NT2/D1 (cell line): ENCODE measurements around the gene GLS.

Experiments used
- YY1 ChIP-seq: IDR thresholded peaks from 2 replicates; pipeline ENCODE4 v1.6.1; 2011; ENCODE audit not compliant: insufficient read length, insufficient read depth
- ZNF274 ChIP-seq: IDR thresholded peaks from 2 replicates; pipeline ENCODE4 v1.6.1; 2011; ENCODE audit warnings: mild to moderate bottlenecking, low read depth, low read length

DNA sequence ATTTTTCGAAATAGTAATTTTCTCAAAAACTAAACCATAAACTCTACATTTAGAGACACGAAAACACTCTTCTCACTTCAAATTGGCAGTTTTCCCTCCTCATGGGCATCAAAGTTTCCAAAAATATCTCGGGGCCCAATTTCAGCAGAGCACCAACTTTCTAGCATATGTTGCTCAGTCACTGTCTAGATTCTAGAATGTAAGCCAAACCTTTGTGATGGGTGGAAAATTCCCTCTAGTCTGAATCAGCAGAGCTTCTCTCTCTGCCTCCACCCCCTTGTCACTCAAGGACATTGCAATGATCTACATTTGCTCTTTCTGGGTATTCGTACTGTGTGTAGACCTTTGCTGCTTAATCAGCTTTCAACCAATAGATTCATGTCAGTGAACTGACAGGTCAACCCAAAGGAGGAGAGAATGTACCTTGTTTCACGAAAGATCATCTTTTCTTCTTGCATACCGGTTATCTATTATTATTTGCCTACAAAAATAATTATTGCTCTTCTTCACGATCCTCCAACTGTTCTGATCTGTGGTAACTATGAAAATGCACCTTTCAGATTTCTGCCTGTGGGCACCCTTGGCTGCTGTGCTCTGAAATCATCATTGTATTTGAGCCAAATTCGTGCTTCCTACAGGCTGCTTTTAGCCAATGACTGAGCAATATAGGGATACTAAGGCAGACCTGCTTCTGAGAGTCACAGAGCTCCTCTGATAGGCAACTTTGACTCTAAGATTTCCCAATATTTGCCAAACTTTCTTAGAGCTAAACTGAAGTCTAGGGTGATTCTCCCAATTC is 38.7 kb upstream of the GLS start:
- TF ChIP-seq ZNF274 (no peak), YY1 (no peak)
